ENCODE results near the gene GZMM. TPM values are rescaled to one million over a fixed set of nuclear protein-coding genes. Genes with fewer than 3 reads are reported as not detected.

The GZMM gene
- total RNA-seq, 1 donor from 2014 or later: not detected

DNA sequence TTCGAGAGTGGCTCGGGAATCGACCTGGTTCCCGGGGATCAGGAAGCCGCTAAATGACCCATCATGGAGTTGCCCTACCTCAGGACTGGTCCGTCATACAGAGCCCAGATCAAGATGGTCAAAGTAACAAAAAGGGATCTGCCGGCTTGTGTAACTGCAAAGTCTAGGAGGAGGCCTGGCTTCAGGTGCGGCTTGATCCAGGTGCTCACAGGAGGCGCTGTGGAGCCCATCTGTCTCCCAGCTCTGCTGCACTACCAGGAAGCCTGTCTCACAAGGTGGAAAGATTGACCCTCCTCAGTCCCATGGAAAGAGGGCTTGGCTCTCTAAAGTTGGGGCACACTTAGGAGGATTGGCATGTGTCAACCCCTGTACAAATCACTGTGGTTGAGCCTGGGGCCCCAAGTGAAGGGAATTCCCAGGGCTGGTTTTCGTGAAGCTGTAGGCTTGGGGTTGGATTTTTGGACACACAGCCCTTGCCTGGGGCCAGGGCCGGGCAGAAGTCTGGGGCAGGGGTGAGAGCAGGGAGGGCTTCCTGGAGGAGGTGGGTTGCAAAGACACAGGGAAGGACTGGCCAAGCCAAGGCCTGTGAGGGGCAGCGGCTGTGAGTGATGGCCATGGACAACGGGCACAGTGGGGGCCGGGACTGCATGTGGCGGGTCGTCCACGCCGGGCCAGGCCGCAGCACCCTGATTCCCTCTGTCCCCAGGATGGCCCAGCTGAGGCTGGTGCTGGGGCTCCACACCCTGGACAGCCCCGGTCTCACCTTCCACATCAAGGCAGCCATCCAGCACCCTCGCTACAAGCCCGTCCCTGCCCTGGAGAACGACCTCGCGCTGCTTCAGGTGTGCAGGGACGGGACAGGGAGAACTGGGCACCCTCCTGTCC lies 4.2 kb downstream of the GZMM start:
- H3K4me3 Mint-ChIP-seq (ENCODE audit: unreplicated experiment): no peak overlapping the region
- peaks cover 3% of the 10 kb centered on the region for H3K36me3 Mint-ChIP-seq (ENCODE audit: unreplicated experiment)
- H3K4me1 Mint-ChIP-seq (ENCODE audit: unreplicated experiment): peaks cover 5% of the 10 kb centered on the region

GRCh38 chr19:548886-549830 lies 5.3 kb downstream of the GZMM start:
- peaks cover 5% of the 10 kb centered on the region for H3K4me1 Mint-ChIP-seq (ENCODE audit: unreplicated experiment)
- TF ChIP-seq CTCF (IDR thresholded peaks at IDR 0.05): no peak
- H3K27me3 Mint-ChIP-seq (ENCODE audit: unreplicated experiment): no peaks in the 10 kb centered on the region
- no peak overlapping the region for H3K27ac Mint-ChIP-seq (ENCODE audit: unreplicated experiment)
- no peak overlapping the region for H3K4me3 Mint-ChIP-seq (ENCODE audit: unreplicated experiment)
- DNase-seq (ENCODE audit: extremely low spot score, unreplicated experiment): no peak
- no peaks in the 10 kb centered on the region for H3K36me3 Mint-ChIP-seq (ENCODE audit: unreplicated experiment)
- no peaks in the 10 kb centered on the region for H3K9me3 Mint-ChIP-seq (ENCODE audit: unreplicated experiment)

More for the DNA sequence above, 4.2 kb downstream of the GZMM start:
- TF ChIP-seq CTCF (IDR thresholded peaks at IDR 0.05): no peak
- H3K27me3 Mint-ChIP-seq (ENCODE audit: unreplicated experiment): no peaks in the 10 kb centered on the region
- no peak overlapping the region for H3K27ac Mint-ChIP-seq (ENCODE audit: unreplicated experiment)
- H3K9me3 Mint-ChIP-seq (ENCODE audit: unreplicated experiment): no peaks in the 10 kb centered on the region
- DNase-seq (ENCODE audit: extremely low spot score, unreplicated experiment): no peak

DNA sequence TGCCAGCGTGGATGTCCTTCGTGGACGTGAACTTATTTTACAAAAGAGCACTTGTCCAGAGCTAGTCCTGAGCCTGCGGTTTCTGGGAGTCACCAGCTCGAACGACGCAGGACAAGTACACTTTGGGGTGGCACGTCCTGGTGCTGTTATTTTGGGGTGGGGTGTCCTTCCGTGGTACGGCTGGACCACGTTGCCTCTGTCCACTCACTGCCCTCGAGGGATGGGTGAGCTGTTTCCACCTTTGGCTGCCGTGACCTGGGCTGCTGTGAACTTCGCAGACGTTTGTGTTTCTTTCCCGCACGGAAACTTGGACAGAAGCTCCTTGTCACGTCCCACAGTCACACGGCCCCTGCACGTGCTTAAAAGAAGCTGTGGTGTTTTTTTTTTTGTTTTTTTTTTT lies 11.0 kb downstream of the GZMM start:
- no peak overlapping the region for H3K4me3 Mint-ChIP-seq (ENCODE audit: unreplicated experiment)
- no peaks in the 10 kb centered on the region for H3K9me3 Mint-ChIP-seq (ENCODE audit: unreplicated experiment)
- DNase-seq (ENCODE audit: extremely low spot score, unreplicated experiment): no peak
- no peaks in the 10 kb centered on the region for H3K36me3 Mint-ChIP-seq (ENCODE audit: unreplicated experiment)
- no peaks in the 10 kb centered on the region for H3K27me3 Mint-ChIP-seq (ENCODE audit: unreplicated experiment)
- peaks cover 20% of the 10 kb centered on the region for H3K4me1 Mint-ChIP-seq (ENCODE audit: unreplicated experiment)
- H3K27ac Mint-ChIP-seq (ENCODE audit: unreplicated experiment): no peak overlapping the region
- TF ChIP-seq CTCF (IDR thresholded peaks at IDR 0.05): no peak

DNA sequence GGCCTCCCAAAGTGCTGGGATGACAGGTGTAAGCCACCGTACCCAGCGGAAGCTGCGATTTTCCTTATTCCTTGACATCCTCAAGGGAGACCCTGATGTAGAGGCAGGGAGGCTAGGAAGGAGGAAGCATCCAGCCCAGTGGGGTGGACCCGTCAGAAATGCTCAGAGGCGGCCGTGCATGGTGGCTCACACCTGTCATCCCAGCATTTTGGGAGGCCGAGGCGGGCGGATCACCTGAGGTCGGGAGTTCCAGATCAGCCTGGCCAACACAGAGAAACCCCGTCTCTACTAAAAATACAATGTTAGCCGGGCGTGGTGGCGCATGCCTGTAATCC lies 11.6 kb downstream of the GZMM start:
- Mint-ChIP-seq H3K4me3 (ENCODE audit: unreplicated experiment) (no peak overlapping the region), H3K4me1 (ENCODE audit: unreplicated experiment) (peaks cover 20% of the 10 kb centered on the region), H3K27ac (ENCODE audit: unreplicated experiment) (no peak overlapping the region), H3K36me3 (ENCODE audit: unreplicated experiment) (no peaks in the 10 kb centered on the region), H3K9me3 (ENCODE audit: unreplicated experiment) (no peaks in the 10 kb centered on the region), H3K27me3 (ENCODE audit: unreplicated experiment) (no peaks in the 10 kb centered on the region)
- DNase-seq (ENCODE audit: extremely low spot score, unreplicated experiment): no peak
- no peak for TF ChIP-seq CTCF (IDR thresholded peaks at IDR 0.05)
